Measurements from ENCODE around the gene OSBPL6.
"Not testable (repeated sequence)": the region's sequence is repeated elsewhere in the genome, so short reads cannot be mapped to it uniquely, and the experiment has no call there.

OSBPL6 gene

DNA sequence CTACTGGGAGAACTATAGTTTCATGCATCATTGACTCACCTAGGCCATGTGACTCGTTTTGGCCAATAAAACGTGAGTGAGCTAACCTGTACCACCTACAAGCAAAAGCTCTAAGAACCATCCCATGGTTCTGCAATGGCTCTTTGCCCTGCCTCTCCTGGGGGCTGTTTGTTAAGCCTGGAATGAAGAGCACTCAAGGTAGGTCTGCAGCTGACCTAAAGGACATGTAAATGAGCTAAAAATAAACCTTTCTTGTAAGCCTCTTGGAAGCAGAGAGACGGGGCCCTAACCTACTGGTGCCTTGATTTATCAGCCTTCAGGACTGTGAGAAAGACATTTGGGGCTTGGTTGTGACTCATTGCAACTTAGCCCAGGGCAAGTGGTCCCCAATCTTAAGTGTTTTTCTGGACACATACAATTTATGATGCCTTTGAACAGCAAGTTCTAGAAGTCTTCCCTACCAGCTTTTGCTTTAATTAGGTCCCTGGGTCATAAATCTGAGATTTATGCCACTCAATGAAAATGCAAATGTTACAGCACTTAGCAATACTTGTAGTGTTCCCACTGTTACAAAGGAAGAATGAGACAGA, 107.4 kb downstream of the OSBPL6 start:
- no peak for DNase-seq (ENCODE audit: low spot score)

DNA sequence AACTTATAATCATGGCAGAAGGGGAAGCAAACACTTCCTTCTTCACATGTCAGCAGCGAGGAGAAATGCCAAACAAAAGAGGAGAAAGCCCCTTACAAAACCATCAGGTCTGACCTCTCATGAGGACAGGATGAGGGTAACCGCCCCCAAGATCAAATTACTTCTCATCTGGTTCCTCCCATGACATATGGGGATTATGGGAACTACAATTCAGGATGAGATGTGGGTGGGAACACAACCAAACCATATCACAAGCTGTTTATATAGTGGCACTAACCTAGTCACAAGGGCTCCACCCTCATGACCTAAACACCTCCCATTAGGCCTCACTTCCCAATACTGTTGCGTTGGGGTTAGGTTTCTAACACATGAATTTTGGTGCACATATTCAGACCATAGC, 110.0 kb downstream of the OSBPL6 start:
- DNase-seq (ENCODE audit: low spot score), result no peak

DNA sequence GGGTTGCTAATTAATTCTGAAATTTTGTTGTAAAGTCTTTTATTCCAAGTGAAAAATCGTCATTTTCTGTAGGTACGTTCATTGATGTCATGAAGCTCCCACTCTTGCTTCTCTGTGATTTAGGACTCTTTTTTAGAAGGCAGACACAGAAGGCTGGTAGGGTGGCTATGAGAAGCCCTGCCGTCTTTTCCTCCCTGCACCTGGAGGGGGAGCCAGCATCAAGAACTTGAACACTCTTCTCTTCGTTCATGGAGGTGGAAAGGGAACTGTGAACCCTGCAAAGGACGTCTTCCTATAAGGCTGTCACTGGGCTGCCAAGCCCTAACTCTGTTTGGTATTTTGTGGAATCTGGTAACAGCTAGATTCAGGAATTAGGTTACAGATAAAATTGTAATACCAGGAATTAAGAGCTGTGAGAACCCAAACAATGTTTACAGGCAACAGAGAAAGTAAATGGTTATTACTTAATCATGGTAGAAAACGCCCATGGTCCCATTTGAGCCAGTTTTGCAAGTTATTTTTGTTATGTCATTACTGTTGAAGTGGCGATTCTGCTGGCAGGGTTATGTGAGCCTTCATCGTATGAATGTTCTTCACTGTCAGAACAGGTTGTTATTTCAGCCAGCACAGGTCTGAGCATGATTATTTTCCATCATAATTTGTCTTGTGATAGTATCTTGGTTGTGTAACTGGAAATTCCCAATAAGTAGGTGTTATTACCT, 112.2 kb downstream of the OSBPL6 start:
- DNase-seq (ENCODE audit: low spot score), result peak; percentile 32

DNA sequence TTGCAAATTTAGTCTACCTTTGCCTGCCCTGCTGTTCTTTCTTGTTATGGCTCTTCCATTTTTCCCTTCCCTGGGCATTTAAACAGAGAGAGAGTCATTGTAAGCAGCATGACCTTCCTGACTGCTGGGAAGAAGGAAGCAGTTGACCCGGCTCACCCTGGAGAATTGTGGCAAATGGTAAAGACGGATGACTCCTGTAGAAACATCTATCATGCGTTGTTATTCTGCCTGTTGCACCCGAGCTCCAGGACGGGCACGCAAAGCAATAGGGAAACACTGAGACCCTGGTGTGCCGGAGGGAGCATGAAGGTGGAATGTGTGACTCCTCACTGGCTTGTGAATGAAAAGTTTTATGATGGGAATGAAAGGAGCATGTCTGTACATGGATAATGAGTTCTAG, 113.3 kb downstream of the OSBPL6 start:
- DNase-seq (ENCODE audit: low spot score), result no peak

DNA sequence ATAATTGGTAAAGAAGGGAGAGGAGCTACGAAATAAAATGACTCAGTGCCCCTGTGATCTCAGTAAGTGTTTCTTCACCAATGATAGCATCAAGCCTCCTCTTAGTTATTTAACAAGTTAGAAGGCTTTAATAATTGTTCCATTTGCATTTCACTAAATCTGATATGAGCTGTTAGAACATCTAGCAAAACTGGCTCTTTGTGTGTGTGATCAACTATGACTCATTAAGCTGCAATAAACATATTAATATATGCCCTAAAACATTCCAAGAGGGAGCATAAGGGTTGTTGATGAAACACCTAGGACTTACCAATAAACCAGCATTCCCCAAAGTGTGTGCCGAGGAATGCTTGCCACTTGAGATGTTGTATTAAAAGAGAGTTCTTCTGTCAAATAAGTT, 115.2 kb downstream of the OSBPL6 start:
- DNase-seq (ENCODE audit: low spot score), result no peak

DNA sequence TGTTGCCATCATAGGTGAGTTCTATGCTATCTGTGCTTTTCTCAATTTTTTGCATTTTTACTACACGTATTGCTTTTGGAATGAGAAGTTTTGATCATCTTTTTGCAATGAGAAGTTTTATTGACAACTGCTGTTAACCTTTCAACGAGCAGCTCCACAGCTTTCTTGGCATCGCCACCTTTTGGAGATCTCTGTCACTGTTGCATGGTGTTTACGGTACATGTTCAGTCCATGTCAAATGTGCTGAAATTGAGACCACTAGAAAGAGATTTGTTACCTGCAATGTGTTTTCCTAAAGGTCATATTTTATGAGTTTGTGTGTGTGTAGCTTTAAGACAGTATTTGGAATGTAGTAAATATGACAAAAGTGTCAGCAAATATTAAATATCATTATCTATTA, 120.8 kb downstream of the OSBPL6 start:
- no peak for DNase-seq (ENCODE audit: low spot score)

DNA sequence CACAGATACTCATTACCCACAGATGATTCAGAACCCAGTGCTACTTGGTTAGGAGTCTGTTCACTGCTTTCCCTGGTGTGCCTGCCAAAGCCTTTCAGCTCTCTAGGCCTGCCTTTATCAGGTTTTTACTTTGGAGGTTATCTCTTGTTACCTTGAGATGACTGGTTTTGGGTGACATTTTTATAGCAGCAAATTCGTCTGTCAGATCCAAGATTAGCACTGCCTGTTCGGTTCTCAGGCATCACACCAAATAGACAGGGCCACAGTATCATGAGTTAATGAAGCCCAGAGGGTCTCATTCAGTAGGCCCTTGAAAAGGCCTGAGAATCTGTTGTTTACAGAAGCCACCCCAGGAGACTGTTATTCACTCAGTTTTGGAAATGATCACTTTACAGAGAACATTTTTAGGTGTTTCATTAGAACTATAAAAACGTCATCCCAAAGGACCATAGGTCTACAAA, 121.2 kb downstream of the OSBPL6 start:
- DNase-seq (ENCODE audit: low spot score), result no peak

DNA sequence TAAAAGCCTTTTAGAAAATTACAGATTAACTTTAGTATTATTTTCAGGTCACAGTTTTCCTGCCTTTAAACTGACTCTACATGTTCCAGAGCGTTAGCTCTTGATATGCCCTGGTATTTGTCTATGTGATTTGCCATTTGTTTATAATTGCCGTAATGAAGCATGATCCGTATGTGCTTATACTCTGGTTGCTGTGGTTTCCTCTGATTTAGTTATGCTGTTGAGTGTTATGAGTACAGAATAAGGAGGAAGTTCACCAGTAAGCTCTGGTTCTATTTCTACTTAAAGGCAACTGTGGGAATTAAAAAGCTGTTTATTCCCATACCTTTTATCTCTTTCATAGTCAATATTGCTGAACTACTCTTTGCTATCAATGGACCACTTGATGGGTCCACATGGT, 123.5 kb downstream of the OSBPL6 start:
- no peak for DNase-seq (ENCODE audit: low spot score)

DNA sequence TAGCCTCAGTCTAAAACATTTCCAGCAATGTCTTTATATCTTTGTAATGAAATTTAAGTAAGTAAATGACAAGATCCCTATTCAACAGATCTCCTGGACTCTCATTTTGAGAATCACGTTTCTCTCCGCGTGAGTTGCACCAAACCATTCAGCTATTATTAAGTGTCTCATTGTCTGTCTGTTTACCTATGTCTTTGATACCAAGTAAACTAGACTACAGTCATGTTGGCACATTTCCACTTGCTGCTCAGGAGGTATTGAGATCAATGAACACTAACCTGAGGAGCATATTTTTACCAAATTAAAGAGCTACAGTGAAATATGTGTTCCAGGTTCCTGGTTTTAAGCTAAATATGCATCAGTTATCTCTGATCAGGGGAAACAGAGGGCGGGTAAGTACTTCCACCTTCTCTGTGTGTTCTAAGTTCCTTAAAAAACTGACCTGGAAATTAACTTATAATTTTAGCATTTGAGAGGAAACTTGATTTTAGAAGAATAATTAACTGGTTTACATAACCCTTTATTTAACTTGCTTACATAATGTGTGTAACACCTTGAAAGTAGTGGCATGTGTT, 125.8 kb downstream of the OSBPL6 start:
- DNase-seq (ENCODE audit: low spot score), result no peak

DNA sequence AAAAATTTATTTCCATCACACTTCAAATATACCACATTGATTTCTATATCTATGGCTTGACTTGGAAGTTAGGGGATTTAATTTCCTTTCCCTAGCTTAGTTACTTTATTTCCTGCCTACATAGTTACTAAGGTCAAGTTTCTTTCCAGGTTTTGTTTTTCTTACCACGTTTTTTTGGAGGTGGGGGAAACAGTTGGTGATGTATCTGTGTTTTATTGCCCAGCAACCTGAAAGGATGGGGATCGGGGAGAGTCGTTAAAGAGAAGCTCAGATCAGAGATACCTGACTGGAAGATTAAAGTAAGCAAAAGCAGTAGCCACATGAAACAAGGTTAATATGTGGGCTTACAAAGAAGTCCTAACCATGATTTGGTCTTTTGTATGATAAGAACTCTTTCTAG, 127.8 kb downstream of the OSBPL6 start:
- DNase-seq (ENCODE audit: low spot score), result no peak

DNA sequence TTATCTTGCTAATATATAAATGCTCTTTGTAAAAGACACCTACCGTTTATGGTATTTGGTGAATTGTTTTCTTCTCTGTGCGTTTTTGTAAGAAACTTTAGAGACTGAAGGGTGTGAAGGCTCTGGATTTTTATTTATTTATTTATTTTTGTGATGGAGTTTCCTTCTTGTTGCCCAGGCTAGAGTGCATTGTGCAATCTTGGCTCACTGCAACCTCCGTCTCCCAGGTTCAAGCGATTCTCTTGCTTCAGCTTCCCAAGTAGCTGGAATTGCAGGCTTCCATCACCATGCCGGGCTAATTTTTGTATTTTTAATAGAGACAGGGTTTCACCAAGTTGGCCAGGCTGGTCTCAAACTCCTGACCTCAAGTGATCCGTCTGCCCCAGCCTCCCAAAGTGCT, 129.0 kb downstream of the OSBPL6 start:
- not testable (repeated sequence) for DNase-seq (ENCODE audit: low spot score)

DNA sequence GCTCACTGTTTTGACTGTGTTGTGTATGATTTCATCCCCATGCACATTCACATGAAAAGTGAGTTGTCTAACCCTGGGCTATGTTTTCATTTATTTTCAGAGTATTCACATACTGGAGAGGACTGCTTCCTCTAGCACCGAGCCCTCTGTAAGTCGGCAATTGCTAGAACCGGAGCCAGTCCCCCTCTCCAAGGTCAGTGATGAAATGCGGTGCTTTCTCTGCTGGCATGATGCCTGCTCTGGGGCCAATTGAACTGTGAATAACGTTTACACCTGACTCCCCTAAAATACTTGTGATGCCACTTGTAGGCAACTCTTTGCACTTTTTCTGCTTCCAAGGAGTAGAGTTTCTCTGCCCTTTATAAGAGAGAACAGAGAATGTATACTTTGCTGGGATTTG, 129.8 kb downstream of the OSBPL6 start:
- DNase-seq (ENCODE audit: low spot score), result no peak

DNA sequence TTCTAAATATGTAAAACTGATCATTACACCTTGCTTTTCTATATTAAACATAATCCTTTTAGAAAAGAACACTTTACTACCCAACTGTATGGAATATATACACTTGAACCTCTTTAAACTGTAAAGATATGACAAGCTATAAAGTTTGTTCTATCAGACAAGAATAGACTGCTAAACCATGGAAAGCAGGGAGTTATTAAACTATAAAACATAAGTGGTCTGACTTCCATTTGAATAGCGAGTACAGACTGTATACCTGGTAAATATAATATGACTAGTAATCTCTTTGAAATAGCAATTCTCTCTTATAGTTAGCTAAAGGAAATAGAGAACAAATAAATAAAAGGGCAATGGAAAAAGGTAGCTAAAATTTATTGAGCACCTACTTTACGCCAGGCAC, 131.0 kb downstream of the OSBPL6 start:
- DNase-seq (ENCODE audit: low spot score), result no peak

DNA sequence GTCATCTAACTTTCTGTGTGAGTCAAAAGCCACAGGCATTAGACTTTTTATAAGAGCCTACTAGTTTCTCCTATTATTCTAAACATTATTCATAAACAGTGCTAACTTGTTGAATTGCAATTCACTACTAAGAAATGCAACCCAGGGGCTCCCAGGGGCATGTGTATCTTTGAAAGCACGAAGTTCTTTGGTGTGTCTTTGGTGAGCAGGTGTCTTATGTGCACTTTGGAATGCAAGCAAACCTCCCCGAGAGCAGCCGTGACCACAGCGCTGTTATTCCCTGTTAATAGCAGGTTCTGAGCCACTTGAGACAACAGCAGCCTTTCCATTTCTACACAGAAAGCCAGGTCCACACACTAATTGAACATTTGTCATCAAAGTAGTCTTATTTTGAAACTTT, 133.2 kb downstream of the OSBPL6 start:
- no peak for DNase-seq (ENCODE audit: low spot score)

DNA sequence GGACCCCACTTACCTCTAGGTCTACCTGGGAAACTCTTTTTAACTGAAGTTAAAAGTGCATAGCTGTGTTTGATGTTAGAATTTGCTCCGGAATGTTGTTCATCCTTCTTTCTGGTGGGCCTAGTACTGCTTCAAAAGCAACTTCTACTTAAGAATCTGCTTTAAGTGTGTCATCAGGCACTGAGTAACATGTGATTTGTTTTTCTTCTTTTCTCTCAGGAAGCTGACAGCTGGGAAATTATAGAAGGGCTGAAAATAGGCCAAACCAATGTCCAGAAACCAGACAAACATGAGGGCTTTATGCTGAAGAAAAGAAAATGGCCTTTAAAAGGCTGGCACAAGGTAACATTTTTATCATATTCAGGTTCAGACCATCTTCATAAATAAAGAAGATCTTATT, 133.7 kb downstream of the OSBPL6 start:
- DNase-seq (ENCODE audit: low spot score), result no peak

DNA sequence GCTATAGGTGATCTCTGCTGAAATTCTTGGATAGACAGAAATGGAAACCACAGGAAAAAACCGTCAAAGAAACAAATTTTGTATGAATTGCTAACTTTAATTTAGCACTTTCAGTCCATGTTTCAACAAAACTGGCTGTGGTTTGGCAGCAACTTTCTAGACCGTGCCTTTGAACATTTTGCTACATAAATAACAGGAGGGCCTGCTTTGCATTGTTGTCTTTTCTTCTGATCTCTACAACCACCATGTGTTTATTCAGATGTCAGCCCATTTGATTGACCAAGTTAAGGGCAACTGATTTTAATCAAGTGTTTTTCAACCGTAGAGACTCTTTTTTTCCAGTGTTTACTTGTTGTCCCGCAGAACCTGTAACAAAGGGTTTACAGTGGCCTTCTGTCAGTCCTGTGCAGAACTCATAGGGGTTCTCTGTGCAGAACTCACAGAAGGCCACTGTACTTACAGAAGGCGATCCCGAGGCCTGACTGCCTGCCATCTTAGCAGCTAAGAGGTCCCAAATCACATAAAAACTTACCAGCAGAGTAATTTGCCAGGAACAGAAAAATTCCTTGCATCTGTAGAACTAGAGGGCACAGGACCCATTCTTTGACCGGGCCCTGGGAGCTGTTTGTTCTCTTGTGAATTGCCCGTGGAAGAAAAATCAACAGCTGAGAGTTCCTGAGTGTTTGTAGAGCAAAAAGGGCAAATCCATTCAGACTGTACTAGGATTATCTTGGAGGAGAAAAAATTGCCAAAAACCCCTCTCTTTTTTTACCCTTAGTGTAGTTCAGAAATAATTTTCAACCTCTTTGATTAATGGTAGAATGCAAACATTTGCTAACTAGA, 136.1 kb downstream of the OSBPL6 start:
- no peak for DNase-seq (ENCODE audit: low spot score)

DNA sequence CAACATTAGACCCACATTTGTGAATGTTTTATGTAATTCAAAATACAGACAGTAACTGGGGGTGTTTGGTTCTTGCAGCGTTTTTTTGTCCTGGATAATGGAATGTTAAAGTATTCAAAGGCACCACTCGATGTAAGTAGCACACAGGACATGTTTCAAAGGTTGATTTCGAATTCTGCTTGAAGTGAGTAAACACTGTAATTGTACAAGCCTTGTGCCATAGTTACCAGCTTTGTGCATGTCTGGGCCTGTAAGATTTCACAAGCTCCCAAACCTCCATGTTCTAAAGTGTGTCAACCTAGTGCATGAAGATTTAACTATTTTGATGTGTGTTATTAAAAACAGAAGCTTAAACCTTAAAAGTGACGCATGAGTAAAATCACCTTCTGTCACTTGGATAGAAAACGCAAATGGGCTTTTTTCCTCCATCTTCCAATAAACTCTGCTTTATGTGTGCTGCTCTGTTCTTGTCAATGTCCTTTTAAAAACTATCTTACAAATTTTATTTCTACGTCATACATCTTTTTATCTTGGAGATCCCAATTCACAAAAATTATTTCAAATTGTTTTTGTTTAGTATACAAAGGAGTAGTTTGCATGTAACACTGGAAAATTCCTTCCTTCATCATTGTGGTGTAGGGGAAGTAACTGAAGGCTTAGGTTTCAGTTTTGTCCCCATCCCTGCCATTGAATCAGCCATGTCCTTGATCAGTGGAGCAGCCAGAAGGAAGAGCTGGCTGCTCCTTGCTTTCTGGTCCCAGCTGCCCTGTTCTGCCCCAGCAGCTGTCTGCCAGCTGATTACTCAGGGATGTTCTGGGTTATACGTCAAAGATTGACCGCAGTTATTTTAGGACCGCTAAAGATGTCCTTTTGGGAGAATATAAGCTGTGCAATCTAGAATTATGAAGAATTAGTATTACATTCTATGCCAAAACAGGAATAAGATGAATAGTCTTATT, 137.4 kb downstream of the OSBPL6 start:
- no peak for DNase-seq (ENCODE audit: low spot score)

DNA sequence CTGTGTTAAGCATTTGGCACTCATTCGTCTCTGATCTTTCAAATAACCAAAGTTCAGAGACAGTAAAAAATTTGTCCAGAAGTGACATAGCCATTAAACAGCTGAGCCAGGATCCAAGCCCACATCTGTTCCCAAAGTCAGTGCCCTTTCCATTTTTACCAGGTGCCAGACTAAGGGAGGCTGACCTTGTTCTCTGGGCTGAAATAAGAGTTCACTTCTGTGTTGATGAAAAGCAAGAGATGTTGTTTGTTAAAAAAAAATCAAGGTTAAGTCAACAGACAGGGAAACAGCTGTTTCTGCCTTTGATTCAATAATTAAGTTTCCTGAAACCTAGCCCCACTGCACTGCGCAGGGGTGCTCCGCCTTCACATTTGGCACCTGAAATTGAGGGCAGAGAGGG, 139.5 kb downstream of the OSBPL6 start:
- no peak for DNase-seq (ENCODE audit: low spot score)

DNA sequence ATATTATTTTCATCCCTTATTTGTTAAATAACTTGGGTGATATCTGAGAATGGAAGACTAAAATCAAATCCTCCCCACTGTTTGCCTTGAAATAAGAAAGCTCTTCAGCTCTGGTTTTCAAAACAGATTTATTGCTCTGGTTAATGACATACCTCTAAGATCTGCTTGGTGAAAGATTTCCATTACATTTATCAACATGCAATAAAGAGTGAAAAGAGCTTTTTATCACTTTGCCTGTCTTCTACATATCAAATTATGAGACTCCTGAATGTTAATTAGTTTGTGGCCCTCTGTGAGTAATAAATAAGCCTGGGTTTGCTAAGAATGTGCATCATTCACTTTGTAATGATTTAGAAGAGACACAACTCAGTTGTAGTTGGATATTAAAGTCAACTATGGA, 140.9 kb downstream of the OSBPL6 start:
- DNase-seq (ENCODE audit: low spot score), result no peak

DNA sequence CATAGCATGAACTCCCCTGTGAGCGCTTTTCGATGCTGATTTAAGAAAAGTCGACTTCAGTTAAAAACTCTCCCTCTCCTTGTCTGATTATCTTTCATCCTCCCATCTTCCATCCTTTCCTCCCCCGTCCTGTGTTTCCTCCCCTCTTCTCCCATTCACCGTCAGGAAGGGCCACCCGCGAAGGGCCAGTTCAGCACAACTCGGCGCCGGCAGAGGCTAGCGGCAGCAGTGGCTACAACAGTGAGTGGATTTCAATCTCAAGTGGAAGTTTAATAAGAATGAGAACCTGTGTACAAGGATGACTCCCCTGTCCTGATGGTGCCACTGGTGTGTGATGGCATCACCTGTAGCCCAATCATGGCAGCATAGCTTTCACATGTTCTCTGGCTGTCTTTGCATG, 149.8 kb downstream of the OSBPL6 start:
- DNase-seq (ENCODE audit: low spot score), result no peak

DNA sequence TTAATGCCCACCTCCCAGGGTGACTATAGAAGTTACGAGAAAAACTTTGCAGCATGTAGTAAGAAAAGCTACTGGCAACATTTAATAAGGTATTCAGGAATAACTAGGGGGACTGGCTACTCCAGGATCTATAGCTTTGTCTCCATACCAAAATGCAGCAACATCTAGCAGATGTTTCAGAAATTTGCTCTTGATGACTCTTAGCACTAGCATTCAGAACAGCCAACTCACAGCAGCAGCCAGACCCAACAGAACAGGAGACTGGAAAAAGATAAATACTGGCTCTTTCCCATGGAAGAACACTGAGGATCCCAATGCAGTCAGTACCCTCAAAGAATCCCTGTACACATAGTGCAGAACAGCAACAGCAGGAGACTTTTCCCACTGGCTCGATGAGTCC, 151.6 kb downstream of the OSBPL6 start:
- DNase-seq (ENCODE audit: low spot score), result no peak

DNA sequence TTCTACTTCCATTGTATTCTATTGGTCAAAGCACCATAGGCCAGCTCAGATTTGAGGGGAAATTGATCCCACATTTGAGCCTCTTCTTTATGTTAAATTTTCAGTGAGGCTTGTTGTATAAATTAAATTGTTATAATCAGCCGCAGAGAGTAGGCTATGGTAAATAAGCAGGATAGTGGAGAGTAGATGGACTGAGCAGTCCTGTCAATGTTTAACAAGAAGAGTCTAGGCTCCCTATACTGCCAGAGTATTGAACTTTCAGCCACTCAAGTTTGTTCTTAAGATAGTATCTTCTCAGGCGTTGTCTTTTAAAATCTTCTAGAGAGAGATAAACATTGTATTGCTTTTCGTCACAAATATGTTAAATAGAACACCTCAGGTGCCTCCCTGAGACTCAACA, 155.7 kb downstream of the OSBPL6 start:
- DNase-seq (ENCODE audit: low spot score), result no peak
